GM12878 (cell line): ENCODE measurements around the gene CLNK. TPM values are rescaled to one million over a fixed set of nuclear protein-coding genes. Genes with fewer than 3 reads are reported as not detected.

ENCODE experiments used
- ATAC-seq: fragments of 200-7000 bp; cut with Tn5 transposase; 3 replicates; pipeline ENCODE4 v1.9.1; 2020; ENCODE audit warnings: mild to moderate bottlenecking, moderate library complexity
- BruUV-seq: library from RNA; stranded (reverse); fragments of 400-500 nt; replicated peaks from 2 replicates; lab custom pipeline; 2021; lab: Mats Ljungman, UMichigan
- CTCF ChIA-PET: fragments of 300-600 bp; sonication (Branson Sonifier 250); formaldehyde crosslinking; extraction: SDS; loops from one replicate; lab custom pipeline; 2021; ENCODE audit warnings: inconsistent platforms; lab: Yijun Ruan, JAX
- POLR2A ChIA-PET: fragments of 350-600 bp; formaldehyde crosslinking; extraction: SDS; loops from one replicate; lab custom pipeline; 2021; ENCODE audit warnings: inconsistent platforms; lab: Charles Lee
- RAD21 ChIA-PET: fragments of 300-600 bp; sonication (Branson Sonifier 250); formaldehyde crosslinking; loops from one replicate; lab custom pipeline; 2023; ENCODE audit warnings: antibody characterized with exemption; ENCODE audit not compliant: unreplicated experiment; lab: Charles Lee
- SMC1A ChIA-PET: fragments of 300-600 bp; sonication (Branson Sonifier 250); formaldehyde crosslinking; loops from one replicate; lab custom pipeline; 2023; ENCODE audit not compliant: unreplicated experiment, uncharacterized antibody; lab: Charles Lee
- DNase-seq: peaks from one replicate; pipeline ENCODE4 v3.0.0-alpha.2; 2011; ENCODE audit warnings: low read depth, low spot score
- FAIRE-seq: peaks from 3 replicates; lab custom pipeline; 2011; peaks lifted over from hg19 to GRCh38; lab: Jason Lieb, UNC
- H2AFZ ChIP-seq: 2 replicates; pipeline ENCODE4 v1.6.0; 2011; ENCODE audit warnings: low read depth, low read length, control low read depth; ENCODE audit not compliant: control insufficient read depth
- H3K27ac ChIP-seq: 2 replicates; pipeline ENCODE4 v1.5.1; 2011; ENCODE audit warnings: control low read depth; ENCODE audit not compliant: control insufficient read depth, insufficient read depth
- H3K27me3 ChIP-seq, 2 experiments: replicated peaks in 1 of 2; 2 replicates each; pipeline versions ENCODE4 v1.6.0 to v1.6.1; 2011; ENCODE audit warnings: low read length in 1 of 2; ENCODE audit not compliant: control insufficient read depth in 2 of 2, insufficient read depth in 2 of 2
- H3K36me3 ChIP-seq, 2 experiments: 2 replicates each; pipeline ENCODE4 v1.5.1; 2011; ENCODE audit warnings: low read length in 1 of 2; ENCODE audit not compliant: control insufficient read depth in 2 of 2, insufficient read depth in 2 of 2
- H3K4me1 ChIP-seq: 2 replicates; pipeline ENCODE4 v1.6.1; 2011; ENCODE audit warnings: mild to moderate bottlenecking, low read length, moderate library complexity, mixed read lengths; ENCODE audit not compliant: control insufficient read depth, insufficient read depth
- H3K4me2 ChIP-seq: 2 replicates; pipeline ENCODE4 v1.6.0; 2011; ENCODE audit warnings: control low read depth; ENCODE audit not compliant: control insufficient read depth, insufficient read depth
- H3K4me3 ChIP-seq: fragments of 200-600 bp; sonication (generic); 2 replicates; pipeline ENCODE4 v1.5.1; 2016
- H3K79me2 ChIP-seq: 2 replicates; pipeline ENCODE4 v1.6.0; 2011; ENCODE audit warnings: low read length; ENCODE audit not compliant: control insufficient read depth, insufficient read depth
- H3K9ac ChIP-seq: 2 replicates; pipeline ENCODE4 v1.8.0; 2011; ENCODE audit warnings: low read length, control low read depth, mixed read lengths; ENCODE audit not compliant: control insufficient read depth, insufficient read depth
- H3K9me3 ChIP-seq: replicated peaks from 3 replicates; pipeline ENCODE4 v1.5.1; 2011; ENCODE audit warnings: mild to moderate bottlenecking, low read length; ENCODE audit not compliant: control insufficient read depth, insufficient read depth
- H4K20me1 ChIP-seq: 2 replicates; pipeline ENCODE4 v1.6.0; 2011; ENCODE audit not compliant: control insufficient read depth, insufficient read depth
- BRCA1 ChIP-seq: IDR thresholded peaks from 2 replicates; pipeline ENCODE4 v1.6.1; 2011; ENCODE audit warnings: low read depth, low read length, improper control_type of control experiment
- CREB1 ChIP-seq: IDR thresholded peaks from 2 replicates; pipeline ENCODE4 v1.6.1; 2012; ENCODE audit warnings: low read depth, mild to moderate bottlenecking, inconsistent platforms
- GABPA ChIP-seq: IDR thresholded peaks from 2 replicates; pipeline ENCODE4 v1.6.1; 2014; ENCODE audit warnings: antibody characterized with exemption, low read depth, mild to moderate bottlenecking, inconsistent platforms
- IKZF1 ChIP-seq: fragments of 450-650 bp; conservative IDR thresholded peaks from 2 replicates; pipeline ENCODE4 v1.6.1; 2017; ENCODE audit warnings: antibody characterized with exemption, mild to moderate bottlenecking
- IKZF2 ChIP-seq, 2 experiments: fragments of 450-650 bp; IDR thresholded peaks; 2 replicates each; pipeline ENCODE4 v1.6.1; 2017; ENCODE audit warnings: mild to moderate bottlenecking in 2 of 2, moderate library complexity in 2 of 2
- JUND ChIP-seq: IDR thresholded peaks from 2 replicates; pipeline ENCODE4 v1.6.1; 2012; ENCODE audit warnings: low read depth, mild to moderate bottlenecking, low read length, improper control_type of control experiment, moderate library complexity
- MYC ChIP-seq: IDR thresholded peaks from 2 replicates; pipeline ENCODE4 v1.6.1; 2011; ENCODE audit warnings: mild to moderate bottlenecking, low read length, moderate library complexity, inconsistent platforms; ENCODE audit not compliant: insufficient read depth, insufficient replicate concordance, insufficient read length, severe bottlenecking
- NKRF ChIP-seq: fragments of 450-650 bp; conservative IDR thresholded peaks from 2 replicates; pipeline ENCODE4 v1.6.1; 2017; ENCODE audit warnings: mild to moderate bottlenecking, moderate library complexity
- PML ChIP-seq: IDR thresholded peaks from 2 replicates; pipeline ENCODE4 v1.6.1; 2012; ENCODE audit warnings: low read length, inconsistent platforms
- RBBP5 ChIP-seq: fragments of 200-600 bp; sonication (generic); conservative IDR thresholded peaks from 2 replicates; pipeline ENCODE4 v1.6.1; 2016
- RCOR1 ChIP-seq: conservative IDR thresholded peaks from 2 replicates; pipeline ENCODE4 v1.6.1; 2012; ENCODE audit warnings: low read depth, low read length, improper control_type of control experiment
- SP1 ChIP-seq: IDR thresholded peaks from one replicate; pipeline ENCODE4 v1.6.1; 2011; ENCODE audit warnings: low read depth, low read length
- SRF ChIP-seq, 2 experiments: IDR thresholded peaks; 2 replicates each; pipeline ENCODE4 v1.6.1; 2011; ENCODE audit warnings: low read depth in 2 of 2, low read length in 2 of 2, mild to moderate bottlenecking in 1 of 2, moderate library complexity in 1 of 2
- TCF3 ChIP-seq: IDR thresholded peaks from 2 replicates; pipeline ENCODE4 v1.6.1; 2012; ENCODE audit warnings: low read depth, mild to moderate bottlenecking, low read length, borderline replicate concordance; ENCODE audit not compliant: insufficient read depth
- ZSCAN29 ChIP-seq: fragments of 450-650 bp; IDR thresholded peaks from 2 replicates; pipeline ENCODE4 v1.6.1; 2017; ENCODE audit warnings: mild to moderate bottlenecking, moderate library complexity
- WGBS: methylation state at CpG from one replicate; pipeline ENCODE4 v1.1.6; 2016; ENCODE audit warnings: low lambda C conversion rate; ENCODE audit not compliant: insufficient replicate concordance, insufficient coverage; ENCODE audit errors: missing lambda C conversion rate; 5-methylcytosine and 5-hydroxymethylcytosine counted together
- in situ Hi-C: fragments of 300-500 bp; cut with MboI; formaldehyde crosslinking; loops from 9 replicates; pipeline ENCODE4 v1.14.3; 2018; ENCODE audit warnings: mixed read lengths
- intact Hi-C: fragments of 100-400 bp; cut with micrococcal nuclease; formaldehyde crosslinking; loops from one replicate; pipeline ENCODE4 v1.14.2; 2022; ENCODE audit not compliant: unreplicated experiment
- polyA plus RNA-seq, 11 experiments: library from polyadenylated mRNA; depleted of rRNA in 4 of 11; unstranded in 6 of 11; stranded (reverse) in 5 of 11; fragments of >200 nt; fragmentation: Nextera tagmentation in 4 of 11; fragmentation: Illumina TruSeq in 1 of 11; extraction: Ambion mirVana in 4 of 11; extraction: Trizol in 1 of 11; gene quantifications; 1 replicate in 1 of 11; 2 replicates in 10 of 11; pipeline versions ENCODE4 v1.2.1 to v1.2.3, GENCODE V29; 2011 to 2016; ENCODE audit warnings: inconsistent platforms in 2 of 11, missing spikeins in 2 of 11, low read depth in 1 of 11
- total RNA-seq, 4 experiments: library from RNA; depleted of rRNA in 3 of 4; stranded (reverse); fragments of >200 nt in 3 of 4; fragmentation: Illumina TruSeq in 1 of 4; extraction: Trizol in 1 of 4; gene quantifications; 2 replicates each; pipeline versions ENCODE4 v1.2.1 to v1.2.3, GENCODE V29; 2013 to 2021
- TF ChIP-seq, protein P1 (sequence below): fragments of 450-650 bp; IDR thresholded peaks from 2 replicates; pipeline ENCODE4 v1.6.1; 2017; ENCODE audit warnings: borderline replicate concordance
- TF ChIP-seq, protein P2 (sequence below): fragments of 150-350 bp; IDR thresholded peaks from 2 replicates; pipeline ENCODE4 v1.6.1; 2014; ENCODE audit warnings: mild to moderate bottlenecking, low read depth, low read length

The CLNK gene
- total and polyA plus RNA-seq, 10 of the 15 experiments (the other 5 are each of a cell fraction or from before 2014, with no cell fraction given) = 2.1 to 14.3 (median 2.7) TPM

DNA sequence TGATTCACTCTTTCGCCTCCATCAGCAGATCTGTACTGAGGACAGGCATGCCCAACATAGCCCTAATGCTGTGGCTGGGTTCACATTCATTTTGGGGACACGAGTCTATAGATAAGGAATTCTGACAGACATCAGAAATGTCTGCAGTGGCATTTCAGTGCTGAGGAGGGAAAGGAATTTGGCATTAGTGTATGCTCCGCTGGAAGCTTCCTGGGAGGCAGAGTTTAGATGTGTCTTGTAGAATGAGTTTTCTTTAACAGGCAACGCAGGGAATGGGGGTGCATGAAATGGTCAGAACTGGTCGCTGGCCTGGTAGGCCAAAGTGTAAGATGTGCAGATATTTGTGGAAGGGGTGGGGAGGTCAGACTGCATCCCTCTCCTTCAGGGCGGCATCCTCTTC lies 183.8 kb downstream of the CLNK start:
- ChIA-PET CTCF (no interaction called here), SMC1A (no interaction called here), POLR2A (no interaction called here), RAD21 (no interaction called here)
- TF ChIP-seq MYC (no peak), CREB1 (no peak), GABPA (no peak), IKZF2 (IDR thresholded peaks at IDR 0.05) (no peak), ZSCAN29 (no peak), IKZF1 (no peak), JUND (no peak), SRF (IDR thresholded peaks at IDR 0.05; ENCODE audit: low read depth in 2 of 2, low read length in 2 of 2) (no peak), NKRF (no peak), RCOR1 (no peak), SP1 (no peak), RBBP5 (no peak), BRCA1 (no peak), TCF3 (no peak), PML (no peak)
- TF ChIP-seq, protein P1, sequence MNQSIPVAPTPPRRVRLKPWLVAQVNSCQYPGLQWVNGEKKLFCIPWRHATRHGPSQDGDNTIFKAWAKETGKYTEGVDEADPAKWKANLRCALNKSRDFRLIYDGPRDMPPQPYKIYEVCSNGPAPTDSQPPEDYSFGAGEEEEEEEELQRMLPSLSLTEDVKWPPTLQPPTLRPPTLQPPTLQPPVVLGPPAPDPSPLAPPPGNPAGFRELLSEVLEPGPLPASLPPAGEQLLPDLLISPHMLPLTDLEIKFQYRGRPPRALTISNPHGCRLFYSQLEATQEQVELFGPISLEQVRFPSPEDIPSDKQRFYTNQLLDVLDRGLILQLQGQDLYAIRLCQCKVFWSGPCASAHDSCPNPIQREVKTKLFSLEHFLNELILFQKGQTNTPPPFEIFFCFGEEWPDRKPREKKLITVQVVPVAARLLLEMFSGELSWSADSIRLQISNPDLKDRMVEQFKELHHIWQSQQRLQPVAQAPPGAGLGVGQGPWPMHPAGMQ = no peak
- TF ChIP-seq, protein P2, sequence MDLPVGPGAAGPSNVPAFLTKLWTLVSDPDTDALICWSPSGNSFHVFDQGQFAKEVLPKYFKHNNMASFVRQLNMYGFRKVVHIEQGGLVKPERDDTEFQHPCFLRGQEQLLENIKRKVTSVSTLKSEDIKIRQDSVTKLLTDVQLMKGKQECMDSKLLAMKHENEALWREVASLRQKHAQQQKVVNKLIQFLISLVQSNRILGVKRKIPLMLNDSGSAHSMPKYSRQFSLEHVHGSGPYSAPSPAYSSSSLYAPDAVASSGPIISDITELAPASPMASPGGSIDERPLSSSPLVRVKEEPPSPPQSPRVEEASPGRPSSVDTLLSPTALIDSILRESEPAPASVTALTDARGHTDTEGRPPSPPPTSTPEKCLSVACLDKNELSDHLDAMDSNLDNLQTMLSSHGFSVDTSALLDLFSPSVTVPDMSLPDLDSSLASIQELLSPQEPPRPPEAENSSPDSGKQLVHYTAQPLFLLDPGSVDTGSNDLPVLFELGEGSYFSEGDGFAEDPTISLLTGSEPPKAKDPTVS = no peak
- intact Hi-C loops (no loop called here), in situ Hi-C loops (no loop called here)
- no peak overlapping the region for H3K4me3 ChIP-seq
- peaks cover 2% of the 10 kb centered on the region; the same call in 1 of the 3 replicates for H3K9me3 ChIP-seq
- ATAC-seq (no peak), FAIRE-seq (no peak), DNase-seq (no peak)
- H3K27ac ChIP-seq = no peak overlapping the region
- H3K4me1 ChIP-seq = no peaks in the 10 kb centered on the region
- no peaks in the 10 kb centered on the region for H3K27me3 ChIP-seq
- no peak overlapping the region for H3K9ac ChIP-seq
- no peaks in the 10 kb centered on the region; a peak in 1 of 4 replicates for H3K36me3 ChIP-seq
- H2AFZ ChIP-seq = no peak overlapping the region
- no peaks in the 10 kb centered on the region for H4K20me1 ChIP-seq
- WGBS = 14% methylated on average over 5 of the region's 6 CpGs
- no TSS peak for BruUV-seq
- no peaks in the 10 kb centered on the region for H3K79me2 ChIP-seq
- H3K4me2 ChIP-seq = no peak overlapping the region
